Measurements from ENCODE around the gene ERCC3. TPM values are rescaled to one million over a fixed set of nuclear protein-coding genes. Genes with fewer than 3 reads are reported as not detected.
"Not testable (repeated sequence)": the region's sequence is repeated elsewhere in the genome, so short reads cannot be mapped to it uniquely, and the experiment has no call there.

ERCC3 gene
- polyA plus RNA-seq, 3 donors from 2014 or later, result 20.1 to 43.1 (median 21.5) TPM

DNA sequence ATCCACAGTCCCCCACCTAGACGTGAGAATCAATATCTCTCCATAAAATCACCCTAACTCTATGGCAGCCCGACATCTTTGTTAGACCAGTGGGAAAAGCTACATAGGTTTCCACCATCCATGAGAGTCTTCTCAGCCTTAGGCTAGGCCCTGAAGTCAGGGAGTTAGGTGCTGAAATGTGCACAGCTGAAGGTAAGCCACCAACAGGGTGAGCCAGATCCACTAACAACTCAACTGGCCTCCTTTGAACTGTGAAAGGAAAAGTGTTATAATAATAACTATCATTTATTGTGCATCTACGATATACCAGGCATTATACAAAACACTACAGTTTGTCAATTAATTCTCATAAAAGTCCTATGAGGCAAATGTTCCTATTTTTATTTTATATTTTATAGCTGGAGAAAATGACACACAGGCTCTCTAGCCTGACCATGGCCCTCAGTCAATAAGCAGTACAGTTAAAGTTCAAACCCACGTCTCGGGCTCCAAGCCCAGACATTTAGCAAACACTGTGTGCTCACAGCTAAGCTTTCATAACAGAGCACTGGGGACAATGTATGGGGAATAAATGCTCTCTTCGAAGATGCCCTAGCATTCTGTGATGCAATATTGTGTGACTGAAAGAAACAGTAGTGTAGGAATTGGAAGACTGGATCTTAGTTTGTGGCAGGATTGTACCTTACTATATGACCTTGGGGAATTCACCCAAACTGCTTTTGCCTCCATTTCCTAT, 62.6 kb downstream of the ERCC3 start:
- DNase-seq, result no peak
- no peak overlapping the region for H3K4me3 Mint-ChIP-seq
- peaks cover 0 to 15% (median 11%) of the 10 kb centered on the region in 3 donors for H3K36me3 Mint-ChIP-seq
- H3K4me1 Mint-ChIP-seq, result no peaks in the 10 kb centered on the region
- H3K9me3 Mint-ChIP-seq, result peaks cover 0 to 11% (median 0%) of the 10 kb centered on the region in 6 donors
- H3K27ac Mint-ChIP-seq, result no peak overlapping the region
- peaks cover 2 to 8% (median 6%) of the 10 kb centered on the region in 3 donors for H3K27me3 Mint-ChIP-seq (ENCODE audit: low read depth in 3 of 3)

DNA sequence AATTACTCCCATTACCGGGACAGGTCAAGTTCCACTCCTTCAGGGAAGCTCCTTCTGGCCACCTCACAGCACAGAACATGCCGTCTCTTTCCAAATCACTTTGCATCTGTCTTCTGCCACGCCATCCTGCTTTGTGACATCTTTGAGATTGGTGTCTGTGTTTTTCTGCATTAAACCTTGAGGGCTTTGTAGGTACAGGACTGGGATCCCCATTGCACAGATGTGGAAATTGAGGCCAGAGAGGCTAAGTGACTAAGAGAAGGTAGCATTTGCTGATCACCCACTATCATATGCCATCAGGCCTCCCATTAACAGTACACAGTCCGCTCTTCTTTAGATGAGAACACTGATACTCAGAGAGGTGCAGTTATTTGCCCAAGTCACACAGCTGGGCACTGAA, 64.4 kb downstream of the ERCC3 start:
- peaks cover 0 to 11% (median 0%) of the 10 kb centered on the region in 6 donors for H3K9me3 Mint-ChIP-seq
- peaks cover 0 to 8% (median 6%) of the 10 kb centered on the region in 3 donors for H3K27me3 Mint-ChIP-seq (ENCODE audit: low read depth in 3 of 3)
- no peak overlapping the region for H3K4me3 Mint-ChIP-seq
- peaks cover 0 to 15% (median 9%) of the 10 kb centered on the region in 3 donors for H3K36me3 Mint-ChIP-seq
- H3K27ac Mint-ChIP-seq, result no peak overlapping the region
- no peak for DNase-seq
- H3K4me1 Mint-ChIP-seq, result no peaks in the 10 kb centered on the region

DNA sequence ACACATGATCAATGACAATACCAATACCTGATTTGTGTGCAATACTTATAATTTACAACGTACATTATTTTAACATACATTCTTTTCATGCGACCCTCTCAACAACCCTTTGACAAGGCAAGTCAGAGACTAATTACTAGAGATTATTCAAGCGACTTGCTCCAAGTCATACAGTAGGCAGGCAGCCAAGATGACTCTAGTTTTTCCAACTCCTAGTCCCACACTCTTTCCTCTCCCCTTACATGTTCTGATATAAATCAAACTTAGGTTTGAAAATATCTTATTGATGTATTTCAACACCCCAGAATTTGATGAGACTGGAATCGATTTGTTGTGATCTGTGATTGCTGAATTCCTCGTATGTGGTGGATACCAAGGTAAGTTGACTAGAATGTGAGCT, 65.8 kb downstream of the ERCC3 start:
- Mint-ChIP-seq H3K9me3 (peaks cover 0 to 11% (median 0%) of the 10 kb centered on the region in 6 donors), H3K4me3 (no peak overlapping the region), H3K36me3 (peaks cover 0 to 9% (median 5%) of the 10 kb centered on the region in 3 donors), H3K27me3 (ENCODE audit: low read depth in 3 of 3) (peaks cover 0 to 10% (median 8%) of the 10 kb centered on the region in 3 donors), H3K4me1 (no peaks in the 10 kb centered on the region), H3K27ac (no peak overlapping the region)
- no peak for DNase-seq

DNA sequence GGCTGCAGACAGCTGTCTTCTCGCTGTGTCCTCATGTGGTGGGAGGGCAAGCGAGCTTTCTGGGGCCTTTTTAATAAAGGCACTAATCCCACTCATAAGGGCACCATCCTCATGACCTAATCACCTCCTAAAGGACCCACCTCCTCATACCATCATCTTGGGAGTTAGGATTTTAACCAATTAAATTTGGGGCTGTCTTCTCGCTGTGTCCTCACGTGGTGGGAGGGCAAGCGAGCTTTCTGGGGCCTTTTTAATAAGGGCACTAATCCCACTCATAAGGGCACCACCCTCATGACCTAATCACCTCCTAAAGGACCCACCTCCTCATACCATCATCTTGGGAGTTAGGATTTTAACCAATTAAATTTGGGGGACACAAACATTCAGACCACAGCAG, 66.7 kb downstream of the ERCC3 start:
- Mint-ChIP-seq H3K9me3 (peaks cover 0 to 11% (median 0%) of the 10 kb centered on the region in 6 donors), H3K27me3 (ENCODE audit: low read depth in 3 of 3) (peaks cover 0 to 10% (median 8%) of the 10 kb centered on the region in 3 donors)
- H3K4me3 Mint-ChIP-seq, H3K36me3 Mint-ChIP-seq, DNase-seq, H3K27ac Mint-ChIP-seq, H3K4me1 Mint-ChIP-seq: not testable (repeated sequence)

DNA sequence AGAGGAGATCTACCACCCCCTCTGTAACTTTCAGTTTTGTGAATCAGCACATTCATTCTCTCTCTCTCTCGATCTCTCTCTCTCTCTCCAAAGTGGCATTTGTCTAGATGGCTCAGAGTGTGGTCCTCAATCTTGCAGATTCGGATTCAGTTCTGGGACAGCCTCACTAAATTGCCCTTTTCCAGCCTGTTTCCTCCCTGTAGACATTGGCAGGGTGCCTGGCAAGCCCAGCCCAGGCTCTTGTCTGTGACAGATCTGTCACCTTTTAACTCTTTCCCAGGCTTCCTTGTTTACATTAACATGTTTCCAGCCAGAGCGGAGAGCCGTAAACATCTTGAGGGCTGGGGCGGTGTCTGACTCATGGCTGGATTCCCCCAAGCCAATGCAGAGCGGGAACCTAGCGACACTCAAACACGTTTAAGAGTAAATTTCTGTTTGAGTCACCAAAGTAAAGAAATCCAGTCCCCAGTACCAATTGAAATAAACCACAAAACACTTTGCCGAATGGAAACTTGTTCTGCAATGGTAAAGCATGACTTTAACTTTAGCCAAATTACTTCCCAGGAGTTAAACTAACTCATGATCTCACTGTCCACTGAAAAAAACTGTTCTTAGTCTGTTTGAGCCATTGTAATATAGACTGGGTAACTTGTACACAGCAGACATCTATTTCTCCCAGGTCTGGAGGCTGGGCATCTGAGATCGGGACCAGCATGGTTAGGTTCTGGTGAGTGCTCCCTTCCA, 67.3 kb downstream of the ERCC3 start:
- Mint-ChIP-seq H3K9me3 (peaks cover 0 to 11% (median 0%) of the 10 kb centered on the region in 6 donors), H3K36me3 (peaks cover 0 to 3% (median 0%) of the 10 kb centered on the region in 3 donors), H3K4me3 (no peak overlapping the region), H3K27ac (no peak overlapping the region), H3K27me3 (ENCODE audit: low read depth in 3 of 3) (peaks cover 0 to 10% (median 8%) of the 10 kb centered on the region in 3 donors), H3K4me1 (no peaks in the 10 kb centered on the region)
- no peak for DNase-seq

DNA sequence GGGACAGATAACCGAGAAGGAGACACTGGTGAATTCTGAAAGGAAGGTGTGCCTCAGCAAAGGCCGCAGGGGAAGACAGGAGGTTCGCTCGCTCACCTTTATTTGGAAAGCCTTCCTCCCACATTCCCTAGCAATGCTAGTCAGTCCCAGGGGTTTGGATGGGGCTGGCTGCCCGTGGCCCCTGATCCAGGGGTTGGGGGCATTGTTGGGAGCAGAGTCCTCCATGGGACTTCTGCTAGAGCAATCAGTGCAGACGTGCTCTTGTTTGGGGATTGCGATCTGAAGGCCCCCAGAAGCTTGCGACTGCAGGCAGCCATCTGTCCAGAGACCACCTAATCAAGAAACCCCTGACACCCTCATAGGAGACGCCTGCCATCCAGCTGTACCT, 67.8 kb downstream of the ERCC3 start:
- no peaks in the 10 kb centered on the region for H3K4me1 Mint-ChIP-seq
- no peak for DNase-seq
- H3K9me3 Mint-ChIP-seq, result peaks cover 0 to 11% (median 0%) of the 10 kb centered on the region in 6 donors
- no peaks in the 10 kb centered on the region for H3K36me3 Mint-ChIP-seq
- peaks cover 0 to 10% (median 8%) of the 10 kb centered on the region in 3 donors for H3K27me3 Mint-ChIP-seq (ENCODE audit: low read depth in 3 of 3)
- no peak overlapping the region for H3K27ac Mint-ChIP-seq
- no peak overlapping the region for H3K4me3 Mint-ChIP-seq

DNA sequence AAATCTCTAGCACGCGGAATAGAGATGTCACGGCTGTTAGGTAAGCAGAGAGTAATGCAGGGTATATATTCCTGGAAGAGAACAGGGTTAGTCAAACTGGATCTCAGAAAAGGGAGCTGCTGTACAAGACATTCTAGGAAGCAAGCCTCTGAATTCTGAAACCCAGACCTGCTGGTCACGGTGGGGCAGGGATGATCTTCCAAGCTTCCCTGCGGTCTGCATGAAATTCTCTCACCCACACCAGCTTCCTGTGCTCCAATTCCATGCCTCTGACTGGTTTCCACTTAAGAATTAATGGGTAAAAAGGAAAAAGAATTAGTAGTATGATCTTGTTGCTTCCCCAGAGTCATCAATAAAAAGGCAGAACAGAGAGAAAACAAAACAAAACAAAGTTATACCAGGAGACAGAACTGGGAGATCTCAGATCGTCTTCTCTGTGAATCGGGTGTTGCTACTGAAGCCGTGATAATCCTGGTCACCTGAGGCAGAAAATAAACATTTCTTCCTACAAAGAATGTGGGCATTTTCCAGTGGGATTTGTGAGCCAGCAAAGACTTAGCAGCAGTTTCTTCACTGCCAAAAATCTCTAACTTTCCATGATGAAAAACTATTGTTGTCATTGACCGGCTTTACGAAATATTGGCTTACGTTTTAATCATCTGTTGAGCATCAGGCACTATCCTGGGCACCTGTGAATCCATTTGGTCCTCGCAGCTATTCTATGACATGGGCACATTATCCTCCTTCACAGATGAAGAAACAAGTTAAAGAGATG, 68.6 kb downstream of the ERCC3 start:
- DNase-seq, result no peak
- H3K27me3 Mint-ChIP-seq (ENCODE audit: low read depth in 3 of 3), result peaks cover 7 to 15% (median 11%) of the 10 kb centered on the region in 3 donors
- H3K9me3 Mint-ChIP-seq, result peaks cover 0 to 13% (median 0%) of the 10 kb centered on the region in 6 donors
- no peak overlapping the region for H3K4me3 Mint-ChIP-seq
- H3K36me3 Mint-ChIP-seq, result peaks cover 0 to 4% (median 0%) of the 10 kb centered on the region in 3 donors
- H3K27ac Mint-ChIP-seq, result no peak overlapping the region
- H3K4me1 Mint-ChIP-seq, result peaks cover 4% of the 10 kb centered on the region in 2 donors

DNA sequence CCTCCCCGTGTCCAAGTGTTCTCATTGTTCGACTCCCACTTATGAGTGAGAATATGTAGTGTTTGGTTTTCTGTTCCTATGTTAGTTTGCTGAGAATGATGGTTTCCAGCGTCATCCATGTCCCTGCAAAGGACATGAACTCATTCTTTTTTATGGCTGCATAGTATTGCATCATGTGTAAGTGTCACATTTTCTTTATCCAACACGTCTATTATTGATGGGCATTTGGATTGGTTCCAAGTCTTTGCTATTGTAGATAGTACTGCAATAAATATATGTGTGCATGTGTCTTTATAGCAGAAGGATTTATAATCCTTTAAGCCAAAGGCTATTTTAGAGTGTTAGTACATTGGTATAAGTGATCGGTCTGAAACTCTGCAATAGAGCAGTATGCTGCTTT, 69.8 kb downstream of the ERCC3 start:
- H3K4me1 Mint-ChIP-seq, DNase-seq, H3K27ac Mint-ChIP-seq, H3K36me3 Mint-ChIP-seq, H3K4me3 Mint-ChIP-seq: not testable (repeated sequence)
- Mint-ChIP-seq H3K27me3 (ENCODE audit: low read depth in 3 of 3) (peaks cover 11 to 17% (median 15%) of the 10 kb centered on the region in 3 donors), H3K9me3 (peaks cover 0 to 13% (median 0%) of the 10 kb centered on the region in 6 donors)

DNA sequence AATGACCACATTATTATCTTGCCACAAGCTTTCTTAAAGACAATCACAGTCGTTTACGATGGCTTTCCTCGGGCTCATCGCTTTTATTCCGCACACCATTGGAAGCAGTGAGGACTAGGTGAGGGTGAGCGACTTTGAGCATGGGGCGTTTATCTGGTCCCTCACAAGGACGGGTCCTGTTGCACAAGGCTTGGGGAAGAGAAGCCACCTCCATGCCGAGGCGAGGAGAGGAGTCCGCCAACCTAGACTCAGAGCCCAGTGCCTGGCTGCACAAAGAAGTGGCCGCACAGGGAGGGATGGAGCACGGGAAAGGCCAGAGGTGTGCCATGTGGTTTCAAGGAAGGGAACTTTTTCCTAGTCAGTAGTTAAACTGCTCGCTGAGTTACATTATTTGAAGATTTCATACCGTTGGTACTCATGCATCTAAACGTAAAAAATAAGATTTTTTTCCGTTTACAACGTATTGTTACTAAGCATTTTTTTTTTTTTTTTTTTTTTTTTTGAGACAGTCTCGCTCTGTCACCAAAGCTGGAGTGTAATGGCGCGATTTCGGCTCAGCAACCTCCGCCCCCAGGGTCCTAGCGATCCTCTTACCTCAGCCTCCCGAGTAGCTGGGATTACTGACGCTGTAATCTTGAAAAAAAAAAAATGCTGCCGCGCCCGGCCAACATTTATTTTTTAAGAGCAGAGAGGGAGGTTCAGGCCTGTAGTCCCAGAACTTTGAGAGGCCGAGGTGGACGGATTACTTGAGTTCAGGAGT, 73.0 kb downstream of the ERCC3 start:
- peak overlapping the region in 2 of 5 donors; percentile 75 to 77 for H3K4me3 Mint-ChIP-seq
- no peak overlapping the region for H3K27ac Mint-ChIP-seq
- H3K4me1 Mint-ChIP-seq, result peaks cover 14 to 16% of the 10 kb centered on the region in 2 donors
- peaks cover 5 to 7% (median 6%) of the 10 kb centered on the region in 3 donors for H3K36me3 Mint-ChIP-seq
- DNase-seq, result no peak
- H3K9me3 Mint-ChIP-seq, result peaks cover 0 to 15% (median 0%) of the 10 kb centered on the region in 6 donors
- peaks cover 14 to 32% (median 19%) of the 10 kb centered on the region in 3 donors for H3K27me3 Mint-ChIP-seq (ENCODE audit: low read depth in 3 of 3)

DNA sequence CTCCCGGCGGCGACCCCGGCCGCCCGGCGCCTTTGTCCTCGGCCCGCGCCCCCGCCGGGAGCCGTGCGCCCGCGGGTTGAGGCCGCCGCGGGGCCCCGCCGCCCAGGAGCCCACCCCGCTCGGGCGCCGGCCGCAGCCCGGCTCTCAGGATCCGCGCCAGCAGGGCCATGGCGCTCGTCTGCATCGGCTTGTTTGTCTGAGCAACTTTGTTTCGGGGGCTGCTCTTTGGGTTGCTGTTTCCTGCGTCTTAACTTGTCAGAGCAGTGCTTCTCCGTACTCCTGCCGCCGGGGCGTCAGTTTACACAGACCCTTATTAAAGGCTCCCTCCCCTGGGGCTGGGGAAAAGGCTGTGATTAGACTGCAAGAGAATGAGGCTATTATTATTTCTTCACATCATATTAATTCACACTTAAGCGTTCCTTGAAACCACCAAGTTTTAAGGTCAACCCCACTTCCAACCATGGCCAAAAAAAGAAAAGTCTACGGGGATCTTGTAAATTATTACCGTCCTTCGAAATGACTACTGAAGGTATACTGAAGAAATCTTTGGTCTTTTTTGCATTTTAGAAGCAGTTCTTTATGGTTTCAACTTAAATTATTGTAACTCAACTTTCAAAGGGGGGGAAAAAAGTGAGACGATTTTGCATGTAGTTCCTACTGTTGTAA, 73.7 kb downstream of the ERCC3 start, which contains the start of gene CYP27C1:
Gene CYP27C1 (minus strand): TSS at position 198 of the 666 bp plus-strand sequence. CDS start 29 bp downstream, at position 169.
- peak within 1 kb of the TSS; percentile 8 to 77 (median 47) for H3K4me3 Mint-ChIP-seq
- no peak within 1 kb of the TSS for H3K27ac Mint-ChIP-seq
- H3K4me1 Mint-ChIP-seq, result peaks cover 14 to 16% of the 10 kb centered on the region in 2 donors
- peaks cover 14 to 32% (median 19%) of the 10 kb centered on the region in 3 donors for H3K27me3 Mint-ChIP-seq (ENCODE audit: low read depth in 3 of 3)
- H3K36me3 Mint-ChIP-seq, result peaks cover 5 to 7% (median 6%) of the 10 kb centered on the region in 3 donors
- no peak for DNase-seq
- peaks cover 0 to 15% (median 0%) of the 10 kb centered on the region in 6 donors for H3K9me3 Mint-ChIP-seq

DNA sequence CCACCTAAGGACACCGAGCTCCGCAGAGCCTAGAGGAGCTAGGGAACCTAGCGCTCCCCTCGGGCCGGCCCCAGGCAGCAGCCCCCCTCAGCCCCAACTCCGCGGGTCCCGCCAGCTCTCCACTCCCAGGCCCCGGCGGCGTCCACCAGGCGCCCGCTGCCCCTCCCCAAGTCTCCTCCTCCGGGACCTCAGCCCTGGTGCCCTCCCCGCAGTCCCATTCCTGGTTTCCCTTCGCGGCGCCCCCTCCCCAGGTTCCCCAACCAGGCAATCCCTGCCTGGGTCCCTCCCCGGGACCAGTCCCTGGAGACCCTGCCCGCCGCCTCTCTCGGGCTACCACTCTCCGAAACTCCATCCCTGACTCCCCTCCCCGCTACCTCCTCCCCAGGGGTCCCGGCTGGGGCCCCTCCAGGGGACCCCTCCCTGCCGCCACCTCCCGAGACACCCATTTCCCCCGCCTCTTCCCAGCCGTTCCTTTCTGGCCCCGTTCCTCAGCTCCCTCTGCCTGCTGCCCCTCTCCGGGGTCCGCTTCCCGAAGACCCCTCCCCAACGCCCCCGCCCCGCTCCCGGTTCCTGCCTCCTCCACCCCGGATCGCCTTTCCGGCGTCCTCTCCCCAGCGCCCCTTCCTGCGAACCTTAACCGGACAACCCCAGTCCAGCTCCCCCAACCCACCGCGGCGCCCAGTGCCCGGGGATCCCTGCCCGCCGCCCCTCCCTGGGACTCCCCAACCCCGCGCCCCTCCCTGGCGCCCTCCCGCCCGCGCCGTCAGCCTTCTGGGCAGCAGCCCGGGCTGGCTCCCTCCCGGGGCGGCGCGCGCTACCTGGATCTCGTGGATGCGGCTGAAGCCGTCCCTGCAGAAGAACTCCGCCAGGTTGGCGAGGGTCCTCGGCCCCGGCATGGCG, 74.5 kb downstream of the ERCC3 start:
- DNase-seq, result no peak
- H3K27me3 Mint-ChIP-seq (ENCODE audit: low read depth in 3 of 3), result peaks cover 14 to 33% (median 20%) of the 10 kb centered on the region in 3 donors
- H3K27ac Mint-ChIP-seq, result no peak overlapping the region
- peak overlapping the region in 1 of 5 donors; percentile 15 for H3K4me3 Mint-ChIP-seq
- peaks cover 5 to 7% (median 6%) of the 10 kb centered on the region in 3 donors for H3K36me3 Mint-ChIP-seq
- peaks cover 14 to 16% of the 10 kb centered on the region in 2 donors for H3K4me1 Mint-ChIP-seq
- H3K9me3 Mint-ChIP-seq, result peaks cover 0 to 15% (median 0%) of the 10 kb centered on the region in 6 donors
